ENCODE data around the gene CCL14.
"Not testable (repeated sequence)": the region's sequence is repeated elsewhere in the genome, so short reads cannot be mapped to it uniquely, and the experiment has no call there.

CCL14 gene

GRCh38 chr17:35986643-35987042 is at the start of gene CCL14:
CCL14 (minus strand) TSS chr17:35986729; CDS start chr17:35986649, 80 bp downstream.
- H3K36me3 ChIP-seq (ENCODE audit: insufficient read depth, low read length), result no peaks in the 10 kb centered on the region
- H3K27ac ChIP-seq (ENCODE audit: low read depth, low read length), result no peak within 1 kb of the TSS
- H3K4me3 ChIP-seq (ENCODE audit: low read depth in 1 of 2, low read length in 2 of 2), result no peak within 1 kb of the TSS
- H3K27me3 ChIP-seq (ENCODE audit: control insufficient read depth in 1 of 2, insufficient read depth in 2 of 2, low read length in 2 of 2), result no peaks in the 10 kb centered on the region
- no peaks in the 10 kb centered on the region for H3K9me3 ChIP-seq (ENCODE audit: low read length)
- H3K4me1 ChIP-seq (ENCODE audit: insufficient read depth, low read length), result no peaks in the 10 kb centered on the region
- no peak within 1 kb of the TSS for H3K9ac ChIP-seq (ENCODE audit: low read length)

- no peaks in the 10 kb centered on the region for H3K9me3 ChIP-seq (ENCODE audit: low read length)
- no peak overlapping the region for H3K27ac ChIP-seq (ENCODE audit: low read depth, low read length)
- H3K9ac ChIP-seq (ENCODE audit: low read length), result no peak overlapping the region
- no peaks in the 10 kb centered on the region for H3K27me3 ChIP-seq (ENCODE audit: control insufficient read depth in 1 of 2, insufficient read depth in 2 of 2, low read length in 2 of 2)
- no peaks in the 10 kb centered on the region for H3K36me3 ChIP-seq (ENCODE audit: insufficient read depth, low read length)
- no peak overlapping the region for H3K4me3 ChIP-seq (ENCODE audit: low read depth in 1 of 2, low read length in 2 of 2)
- no peaks in the 10 kb centered on the region for H3K4me1 ChIP-seq (ENCODE audit: insufficient read depth, low read length)
These were observed 49.7 kb upstream of the CCL14 start for GRCh38 chr17:36036235-36036634.

- Histone ChIP-seq H3K27ac (ENCODE audit: low read depth, low read length) (no peak overlapping the region), H3K9me3 (ENCODE audit: low read length) (no peaks in the 10 kb centered on the region), H3K27me3 (ENCODE audit: control insufficient read depth in 1 of 2, insufficient read depth in 2 of 2, low read length in 2 of 2) (no peaks in the 10 kb centered on the region), H3K4me3 (ENCODE audit: low read depth in 1 of 2, low read length in 2 of 2) (no peak overlapping the region), H3K36me3 (ENCODE audit: insufficient read depth, low read length) (no peaks in the 10 kb centered on the region), H3K4me1 (ENCODE audit: insufficient read depth, low read length) (no peaks in the 10 kb centered on the region), H3K9ac (ENCODE audit: low read length) (no peak overlapping the region)
These were observed 47.6 kb upstream of the CCL14 start for GRCh38 chr17:36034127-36034526.

- Histone ChIP-seq H3K27me3 (ENCODE audit: control insufficient read depth in 1 of 2, insufficient read depth in 2 of 2, low read length in 2 of 2) (no peaks in the 10 kb centered on the region), H3K27ac (ENCODE audit: low read depth, low read length) (no peak overlapping the region), H3K9ac (ENCODE audit: low read length) (no peak overlapping the region), H3K4me1 (ENCODE audit: insufficient read depth, low read length) (no peaks in the 10 kb centered on the region), H3K9me3 (ENCODE audit: low read length) (no peaks in the 10 kb centered on the region), H3K36me3 (ENCODE audit: insufficient read depth, low read length) (no peaks in the 10 kb centered on the region), H3K4me3 (ENCODE audit: low read depth in 1 of 2, low read length in 2 of 2) (no peak overlapping the region)
These were observed 44.4 kb upstream of the CCL14 start for GRCh38 chr17:36030956-36031355.

- Histone ChIP-seq H3K9ac (ENCODE audit: low read length) (no peak overlapping the region), H3K4me3 (ENCODE audit: low read depth in 1 of 2, low read length in 2 of 2) (no peak overlapping the region), H3K27ac (ENCODE audit: low read depth, low read length) (no peak overlapping the region), H3K27me3 (ENCODE audit: control insufficient read depth in 1 of 2, insufficient read depth in 2 of 2, low read length in 2 of 2) (no peaks in the 10 kb centered on the region), H3K36me3 (ENCODE audit: insufficient read depth, low read length) (no peaks in the 10 kb centered on the region), H3K9me3 (ENCODE audit: low read length) (no peaks in the 10 kb centered on the region), H3K4me1 (ENCODE audit: insufficient read depth, low read length) (no peaks in the 10 kb centered on the region)
These were observed 41.2 kb upstream of the CCL14 start for GRCh38 chr17:36027761-36028160.

GRCh38 chr17:36024106-36024869 is 37.8 kb upstream of the CCL14 start:
- H3K9ac ChIP-seq (ENCODE audit: low read length), result no peak overlapping the region
- no peaks in the 10 kb centered on the region for H3K27me3 ChIP-seq (ENCODE audit: control insufficient read depth in 1 of 2, insufficient read depth in 2 of 2, low read length in 2 of 2)
- no peak overlapping the region for H3K4me3 ChIP-seq (ENCODE audit: low read depth in 1 of 2, low read length in 2 of 2)
- H3K4me1 ChIP-seq (ENCODE audit: insufficient read depth, low read length), result no peaks in the 10 kb centered on the region
- H3K36me3 ChIP-seq (ENCODE audit: insufficient read depth, low read length), result no peaks in the 10 kb centered on the region
- H3K9me3 ChIP-seq (ENCODE audit: low read length), result no peaks in the 10 kb centered on the region
- H3K27ac ChIP-seq (ENCODE audit: low read depth, low read length), result no peak overlapping the region

GRCh38 chr17:36019423-36019822 is 32.9 kb upstream of the CCL14 start:
- Histone ChIP-seq H3K36me3 (ENCODE audit: insufficient read depth, low read length) (no peaks in the 10 kb centered on the region), H3K4me1 (ENCODE audit: insufficient read depth, low read length) (no peaks in the 10 kb centered on the region), H3K4me3 (ENCODE audit: low read depth in 1 of 2, low read length in 2 of 2) (no peak overlapping the region), H3K27ac (ENCODE audit: low read depth, low read length) (no peak overlapping the region), H3K9me3 (ENCODE audit: low read length) (no peaks in the 10 kb centered on the region), H3K27me3 (ENCODE audit: control insufficient read depth in 1 of 2, insufficient read depth in 2 of 2, low read length in 2 of 2) (no peaks in the 10 kb centered on the region), H3K9ac (ENCODE audit: low read length) (no peak overlapping the region)

- no peaks in the 10 kb centered on the region for H3K36me3 ChIP-seq (ENCODE audit: insufficient read depth, low read length)
- no peaks in the 10 kb centered on the region for H3K9me3 ChIP-seq (ENCODE audit: low read length)
- H3K9ac ChIP-seq (ENCODE audit: low read length), result no peak within 1 kb of the TSS
- no peaks in the 10 kb centered on the region for H3K4me1 ChIP-seq (ENCODE audit: insufficient read depth, low read length)
- no peaks in the 10 kb centered on the region for H3K27me3 ChIP-seq (ENCODE audit: control insufficient read depth in 1 of 2, insufficient read depth in 2 of 2, low read length in 2 of 2)
- H3K4me3 ChIP-seq (ENCODE audit: low read depth in 1 of 2, low read length in 2 of 2), result no peak within 1 kb of the TSS
- no peak within 1 kb of the TSS for H3K27ac ChIP-seq (ENCODE audit: low read depth, low read length)
These were observed 31.3 kb upstream of the CCL14 start, which contains the start of gene CCL23 for GRCh38 chr17:36017799-36018198. CCL23 (minus strand) TSS chr17:36017972; CDS start chr17:36017897, 75 bp downstream.

- no peak overlapping the region for H3K27ac ChIP-seq (ENCODE audit: low read depth, low read length)
- no peaks in the 10 kb centered on the region for H3K36me3 ChIP-seq (ENCODE audit: insufficient read depth, low read length)
- peaks cover 6% of the 10 kb centered on the region for H3K9me3 ChIP-seq (ENCODE audit: low read length)
- no peak overlapping the region for H3K4me3 ChIP-seq (ENCODE audit: low read depth in 1 of 2, low read length in 2 of 2)
- no peak overlapping the region for H3K9ac ChIP-seq (ENCODE audit: low read length)
- H3K4me1 ChIP-seq (ENCODE audit: insufficient read depth, low read length), result no peaks in the 10 kb centered on the region
- H3K27me3 ChIP-seq (ENCODE audit: control insufficient read depth in 1 of 2, insufficient read depth in 2 of 2, low read length in 2 of 2), result no peaks in the 10 kb centered on the region
These were observed 30.0 kb upstream of the CCL14 start for GRCh38 chr17:36016555-36016954.

GRCh38 chr17:36015895-36016294 is 29.4 kb upstream of the CCL14 start:
- not testable (repeated sequence) for H3K4me3 ChIP-seq (ENCODE audit: low read depth in 1 of 2, low read length in 2 of 2); H3K9me3 ChIP-seq (ENCODE audit: low read length); H3K27ac ChIP-seq (ENCODE audit: low read depth, low read length); H3K27me3 ChIP-seq (ENCODE audit: control insufficient read depth in 1 of 2, insufficient read depth in 2 of 2, low read length in 2 of 2); H3K36me3 ChIP-seq (ENCODE audit: insufficient read depth, low read length); H3K9ac ChIP-seq (ENCODE audit: low read length); H3K4me1 ChIP-seq (ENCODE audit: insufficient read depth, low read length)

- Histone ChIP-seq H3K27me3 (ENCODE audit: control insufficient read depth in 1 of 2, insufficient read depth in 2 of 2, low read length in 2 of 2) (no peaks in the 10 kb centered on the region), H3K9ac (ENCODE audit: low read length) (no peak overlapping the region), H3K4me1 (ENCODE audit: insufficient read depth, low read length) (no peaks in the 10 kb centered on the region), H3K4me3 (ENCODE audit: low read depth in 1 of 2, low read length in 2 of 2) (no peak overlapping the region), H3K27ac (ENCODE audit: low read depth, low read length) (no peak overlapping the region), H3K9me3 (ENCODE audit: low read length) (peaks cover 6% of the 10 kb centered on the region), H3K36me3 (ENCODE audit: insufficient read depth, low read length) (no peaks in the 10 kb centered on the region)
These were observed 28.4 kb upstream of the CCL14 start for GRCh38 chr17:36014946-36015345.

GRCh38 chr17:36011201-36011600 is 24.7 kb upstream of the CCL14 start:
- H3K27ac ChIP-seq (ENCODE audit: low read depth, low read length), result no peak overlapping the region
- no peak overlapping the region for H3K4me3 ChIP-seq (ENCODE audit: low read depth in 1 of 2, low read length in 2 of 2)
- peaks cover 12% of the 10 kb centered on the region for H3K9me3 ChIP-seq (ENCODE audit: low read length)
- no peaks in the 10 kb centered on the region for H3K27me3 ChIP-seq (ENCODE audit: control insufficient read depth in 1 of 2, insufficient read depth in 2 of 2, low read length in 2 of 2)
- H3K9ac ChIP-seq (ENCODE audit: low read length), result no peak overlapping the region
- no peaks in the 10 kb centered on the region for H3K36me3 ChIP-seq (ENCODE audit: insufficient read depth, low read length)
- H3K4me1 ChIP-seq (ENCODE audit: insufficient read depth, low read length), result no peaks in the 10 kb centered on the region
